ENCODE data around the gene TFDP2.

Gene TFDP2

DNA sequence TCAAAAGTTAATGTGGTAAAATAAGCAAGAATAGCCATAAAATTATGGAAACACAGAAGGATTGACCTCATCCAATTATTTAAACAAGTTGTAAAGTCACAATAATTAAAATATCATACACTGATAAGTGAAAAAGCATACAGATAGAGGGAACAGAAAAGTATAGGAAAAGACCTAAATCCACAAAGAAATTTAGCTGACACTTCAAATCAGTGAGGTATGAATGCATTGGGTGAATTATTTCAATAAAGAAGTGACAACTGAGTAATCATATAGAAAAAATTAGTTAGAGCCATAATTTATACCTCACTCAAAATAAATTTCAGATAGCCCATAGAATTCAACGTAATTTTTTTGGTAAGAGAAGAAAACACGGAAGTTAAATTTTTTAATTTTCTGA lies 25.1 kb downstream of the TFDP2 start:
- H3K4me3 ChIP-seq (ENCODE audit: low read depth, low read length) = no peak overlapping the region
- TF ChIP-seq, protein P1, sequence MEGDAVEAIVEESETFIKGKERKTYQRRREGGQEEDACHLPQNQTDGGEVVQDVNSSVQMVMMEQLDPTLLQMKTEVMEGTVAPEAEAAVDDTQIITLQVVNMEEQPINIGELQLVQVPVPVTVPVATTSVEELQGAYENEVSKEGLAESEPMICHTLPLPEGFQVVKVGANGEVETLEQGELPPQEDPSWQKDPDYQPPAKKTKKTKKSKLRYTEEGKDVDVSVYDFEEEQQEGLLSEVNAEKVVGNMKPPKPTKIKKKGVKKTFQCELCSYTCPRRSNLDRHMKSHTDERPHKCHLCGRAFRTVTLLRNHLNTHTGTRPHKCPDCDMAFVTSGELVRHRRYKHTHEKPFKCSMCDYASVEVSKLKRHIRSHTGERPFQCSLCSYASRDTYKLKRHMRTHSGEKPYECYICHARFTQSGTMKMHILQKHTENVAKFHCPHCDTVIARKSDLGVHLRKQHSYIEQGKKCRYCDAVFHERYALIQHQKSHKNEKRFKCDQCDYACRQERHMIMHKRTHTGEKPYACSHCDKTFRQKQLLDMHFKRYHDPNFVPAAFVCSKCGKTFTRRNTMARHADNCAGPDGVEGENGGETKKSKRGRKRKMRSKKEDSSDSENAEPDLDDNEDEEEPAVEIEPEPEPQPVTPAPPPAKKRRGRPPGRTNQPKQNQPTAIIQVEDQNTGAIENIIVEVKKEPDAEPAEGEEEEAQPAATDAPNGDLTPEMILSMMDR (IDR thresholded peaks at IDR 0.05; ENCODE audit: low read depth, low read length, missing control alignments) = no peak
- DNase-seq (ENCODE audit: low read depth) = no peak

DNA sequence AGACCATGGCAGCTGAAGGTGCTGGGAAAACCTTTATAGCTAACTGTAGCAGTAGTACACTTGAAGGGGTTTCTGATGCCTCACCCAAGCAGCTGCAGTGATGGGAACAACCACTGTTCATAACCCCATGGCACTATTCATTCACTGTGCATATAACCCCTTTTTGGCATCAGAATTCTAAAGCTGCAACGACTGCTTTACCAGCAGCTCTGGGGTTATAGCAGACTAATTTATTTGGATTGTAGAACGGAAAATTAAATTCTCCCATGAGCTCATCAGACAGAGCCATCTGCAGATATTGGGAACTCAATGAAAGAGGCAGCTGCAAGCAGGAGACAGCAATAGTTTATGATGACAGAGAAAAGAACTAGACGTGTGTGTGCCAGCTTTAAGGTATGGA lies 28.6 kb downstream of the TFDP2 start:
- no peak for DNase-seq (ENCODE audit: low read depth)
- TF ChIP-seq, protein P1 (IDR thresholded peaks at IDR 0.05; ENCODE audit: low read depth, low read length, missing control alignments) = no peak
- H3K4me3 ChIP-seq (ENCODE audit: low read depth, low read length) = no peak overlapping the region

DNA sequence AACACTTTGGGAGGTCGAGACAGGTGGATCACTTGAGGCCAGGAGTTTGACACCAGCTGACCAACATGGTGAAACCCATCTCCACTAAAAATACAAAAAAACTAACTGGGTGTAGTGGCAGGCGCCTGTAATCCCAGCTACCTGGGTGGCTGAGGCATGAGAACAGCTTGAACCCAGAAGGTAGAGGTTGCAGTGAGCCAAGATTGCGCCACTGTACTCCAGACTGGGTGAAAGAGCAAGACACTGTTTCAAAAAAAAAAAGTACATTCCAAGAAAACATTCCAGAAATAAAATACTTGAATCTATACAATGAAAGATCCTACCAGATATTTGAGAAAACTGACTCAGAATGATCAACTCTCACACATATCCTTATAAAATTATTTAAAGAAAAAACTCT lies 30.4 kb downstream of the TFDP2 start:
- TF ChIP-seq, protein P1 (IDR thresholded peaks at IDR 0.05; ENCODE audit: low read depth, low read length, missing control alignments) = no peak
- no peak overlapping the region for H3K4me3 ChIP-seq (ENCODE audit: low read depth, low read length)
- DNase-seq (ENCODE audit: low read depth) = no peak

DNA sequence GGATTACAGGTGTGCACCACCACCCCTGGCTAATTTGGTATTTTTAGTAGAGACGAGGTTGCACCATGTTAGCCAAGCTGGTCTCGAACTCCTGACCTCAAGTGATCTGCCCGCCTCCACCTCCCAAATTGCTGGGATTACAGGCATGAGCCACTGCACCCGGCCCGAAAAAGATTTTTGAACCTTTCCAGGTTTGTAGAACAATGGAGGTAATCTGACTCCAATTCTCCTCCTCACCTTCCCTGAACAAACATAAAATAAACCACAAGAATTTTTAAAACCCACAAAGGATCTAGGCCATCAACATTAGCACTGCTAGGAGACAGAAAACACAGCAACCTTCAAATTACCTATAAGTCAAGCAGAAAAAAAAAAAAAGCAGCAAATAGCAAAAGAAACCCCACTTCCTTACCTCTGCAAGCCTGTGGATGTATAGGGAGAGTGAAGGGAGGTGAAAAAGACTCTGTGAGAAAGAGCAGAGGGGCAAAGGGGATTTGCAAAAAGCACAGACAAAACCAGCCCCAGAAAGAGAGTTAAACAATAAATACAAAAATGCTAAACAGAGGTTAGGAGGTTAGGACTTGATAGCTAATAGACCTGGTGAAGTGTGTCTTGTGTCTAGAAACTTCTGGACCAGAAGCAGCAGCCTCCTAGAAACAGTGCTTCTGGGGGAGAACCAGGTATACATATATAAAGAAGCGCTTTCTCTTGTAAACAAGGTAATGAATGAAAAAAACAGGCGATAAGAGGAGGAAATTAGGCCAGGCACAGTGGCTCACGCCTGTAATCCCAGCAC lies 32.1 kb downstream of the TFDP2 start:
- TF ChIP-seq, protein P1 (IDR thresholded peaks at IDR 0.05; ENCODE audit: low read depth, low read length, missing control alignments) = no peak
- DNase-seq (ENCODE audit: low read depth) = no peak
- no peak overlapping the region for H3K4me3 ChIP-seq (ENCODE audit: low read depth, low read length)

DNA sequence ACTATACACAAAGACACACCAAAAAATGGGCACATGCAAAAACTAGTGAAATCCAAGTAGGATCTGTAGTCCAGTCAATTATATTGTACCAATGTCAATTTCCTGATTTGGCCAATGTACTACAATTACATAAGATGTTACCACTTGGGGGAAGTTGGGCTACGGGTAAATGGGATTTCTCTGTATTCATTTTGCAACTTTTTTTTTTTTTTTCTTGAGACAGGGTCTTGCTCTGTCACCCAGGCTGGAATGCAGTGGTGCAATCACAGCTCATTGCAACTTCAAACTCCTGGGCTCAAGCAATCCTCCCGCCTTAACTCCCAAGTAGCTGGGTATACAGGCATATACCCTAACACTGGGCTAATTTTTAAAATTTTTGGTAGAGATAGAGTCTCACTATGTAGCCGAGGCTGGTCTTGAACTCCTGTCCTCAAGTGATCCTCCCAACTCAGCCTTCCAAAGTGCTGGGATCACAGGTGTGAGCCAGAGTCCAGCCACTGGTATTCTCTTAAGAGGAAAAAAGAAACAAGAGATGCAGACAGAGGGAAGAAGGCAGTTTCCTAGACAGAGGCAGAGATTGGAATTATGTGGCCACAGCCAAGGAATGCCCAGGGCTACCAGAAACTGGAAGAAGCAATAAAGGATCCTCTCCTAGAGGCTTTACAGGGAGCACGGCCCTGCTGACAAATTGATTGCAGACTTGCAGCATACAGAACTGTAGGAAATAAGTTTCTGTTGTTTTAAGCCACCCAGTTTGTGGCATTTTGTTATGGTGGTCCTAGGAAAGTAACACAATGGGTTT lies 33.3 kb downstream of the TFDP2 start:
- no peak for DNase-seq (ENCODE audit: low read depth)
- TF ChIP-seq, protein P1 (IDR thresholded peaks at IDR 0.05; ENCODE audit: low read depth, low read length, missing control alignments) = no peak
- H3K4me3 ChIP-seq (ENCODE audit: low read depth, low read length) = no peak overlapping the region

DNA sequence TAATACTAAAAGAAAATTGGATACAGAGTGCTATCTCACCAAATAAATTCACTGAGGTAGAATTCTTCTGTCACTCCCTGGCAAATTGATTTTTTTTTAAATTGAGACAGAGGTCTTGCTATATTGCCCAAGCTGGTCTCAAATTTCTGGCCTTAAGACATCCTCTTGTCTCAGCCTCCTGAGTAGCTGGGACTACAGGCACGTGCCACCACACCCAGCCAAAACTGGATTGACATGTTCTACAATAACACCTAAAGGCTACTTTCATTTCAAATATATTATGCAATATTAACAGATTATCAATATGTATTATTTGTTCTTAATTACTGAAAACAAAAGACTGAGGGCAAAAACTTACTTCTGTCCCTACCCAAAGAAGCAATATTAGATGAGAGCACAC lies 36.7 kb downstream of the TFDP2 start:
- TF ChIP-seq, protein P1 (IDR thresholded peaks at IDR 0.05; ENCODE audit: low read depth, low read length, missing control alignments) = no peak
- DNase-seq (ENCODE audit: low read depth) = no peak
- no peak overlapping the region for H3K4me3 ChIP-seq (ENCODE audit: low read depth, low read length)

Data from GM12864 (cell line).